A673 (cell line): ENCODE data around the gene PDLIM4.

Experiments used
- EZH2 ChIP-seq: fragments of 200-600 bp; sonication (generic); IDR thresholded peaks from 2 replicates; pipeline ENCODE4 v1.6.1; 2017; ENCODE audit warnings: borderline replicate concordance, low read depth, mild to moderate bottlenecking, mixed read lengths, antibody characterized with exemption, low read length; ENCODE audit not compliant: poor library complexity, severe bottlenecking
- TF ChIP-seq, protein P1 (sequence below): fragments of 300-800, 200-600 bp; sonication (generic); conservative IDR thresholded peaks from 2 replicates; pipeline ENCODE4 v1.5.1; 2017; ENCODE audit warnings: low read depth, mild to moderate bottlenecking, antibody characterized with exemption, low read length, moderate library complexity, mixed read lengths

DNA sequence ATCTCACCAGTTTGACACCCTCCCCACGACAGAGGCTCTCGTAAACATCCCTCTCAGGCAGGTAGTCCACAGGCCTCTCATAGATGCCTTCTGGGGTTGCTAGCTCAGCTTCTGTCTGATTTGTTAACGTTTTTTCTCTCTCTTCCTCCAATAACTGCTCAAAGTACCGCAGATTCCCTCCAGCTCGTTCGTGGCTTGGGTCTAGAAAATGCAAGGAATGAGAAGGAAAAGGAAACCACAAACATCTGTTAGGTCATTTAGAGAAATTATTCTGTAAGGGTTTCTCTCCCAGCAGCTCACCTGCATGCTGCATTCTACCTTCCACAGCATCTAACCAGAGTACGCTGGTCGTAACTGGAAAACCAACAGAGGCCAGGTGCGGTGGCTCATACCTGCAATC is 48.4 kb upstream of the PDLIM4 start:
- TF ChIP-seq EZH2: no peak
- TF ChIP-seq, protein P1, sequence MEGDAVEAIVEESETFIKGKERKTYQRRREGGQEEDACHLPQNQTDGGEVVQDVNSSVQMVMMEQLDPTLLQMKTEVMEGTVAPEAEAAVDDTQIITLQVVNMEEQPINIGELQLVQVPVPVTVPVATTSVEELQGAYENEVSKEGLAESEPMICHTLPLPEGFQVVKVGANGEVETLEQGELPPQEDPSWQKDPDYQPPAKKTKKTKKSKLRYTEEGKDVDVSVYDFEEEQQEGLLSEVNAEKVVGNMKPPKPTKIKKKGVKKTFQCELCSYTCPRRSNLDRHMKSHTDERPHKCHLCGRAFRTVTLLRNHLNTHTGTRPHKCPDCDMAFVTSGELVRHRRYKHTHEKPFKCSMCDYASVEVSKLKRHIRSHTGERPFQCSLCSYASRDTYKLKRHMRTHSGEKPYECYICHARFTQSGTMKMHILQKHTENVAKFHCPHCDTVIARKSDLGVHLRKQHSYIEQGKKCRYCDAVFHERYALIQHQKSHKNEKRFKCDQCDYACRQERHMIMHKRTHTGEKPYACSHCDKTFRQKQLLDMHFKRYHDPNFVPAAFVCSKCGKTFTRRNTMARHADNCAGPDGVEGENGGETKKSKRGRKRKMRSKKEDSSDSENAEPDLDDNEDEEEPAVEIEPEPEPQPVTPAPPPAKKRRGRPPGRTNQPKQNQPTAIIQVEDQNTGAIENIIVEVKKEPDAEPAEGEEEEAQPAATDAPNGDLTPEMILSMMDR: no peak
